K562 (cell line): ENCODE data around the gene CDC20. TPM values are rescaled to one million over a fixed set of nuclear protein-coding genes. Genes with fewer than 3 reads are reported as not detected.
A peak's percentile ranks its signal among the peaks of the same experiment; 100 is the strongest.

Source experiments
- CCNT2 ChIP-seq: IDR thresholded peaks from 2 replicates; pipeline ENCODE4 v1.6.1; 2011; ENCODE audit warnings: borderline replicate concordance, low read depth, mild to moderate bottlenecking, moderate library complexity, mixed read lengths, low read length; ENCODE audit not compliant: insufficient read length; ENCODE audit errors: extremely low read depth
- E2F4 ChIP-seq: sonication (generic); formaldehyde crosslinking; IDR thresholded peaks from 2 replicates; pipeline ENCODE4 v1.8.0; 2022; ENCODE audit warnings: mild to moderate bottlenecking, low read depth, missing genetic modification reagents
- EP400 ChIP-seq: fragments of 450-650 bp; IDR thresholded peaks from 2 replicates; pipeline ENCODE4 v1.6.1; 2017; ENCODE audit warnings: antibody characterized with exemption, mild to moderate bottlenecking, moderate library complexity
- HNRNPH1 ChIP-seq: fragments of 200-400 bp; formaldehyde crosslinking; optimal IDR thresholded peaks from 2 replicates; pipeline ENCODE3; 2017; ENCODE audit warnings: low read depth, mild to moderate bottlenecking, low read length, moderate library complexity
- MYBL2 ChIP-seq, 2 experiments: fragments of 450-650 bp in 1 of 2; sonication (generic) in 1 of 2; formaldehyde crosslinking in 1 of 2; IDR thresholded peaks; 2 replicates each; pipeline versions ENCODE4 v1.6.1 to v1.8.1; 2017 to 2022; ENCODE audit warnings: borderline replicate concordance in 1 of 2, inconsistent platforms in 1 of 2, low read depth in 1 of 2, mild to moderate bottlenecking in 1 of 2, missing genetic modification reagents in 1 of 2, moderate library complexity in 1 of 2
- NFIC ChIP-seq: fragments of 450-650 bp; IDR thresholded peaks from 2 replicates; pipeline ENCODE4 v1.6.1; 2017; ENCODE audit warnings: mild to moderate bottlenecking, inconsistent platforms
- NR4A1 ChIP-seq, 2 experiments: fragments of 250-450 bp in 1 of 2; fragments of 450-650 bp in 1 of 2; sonication (Bioruptor Pico) in 1 of 2; IDR thresholded peaks; 2 replicates each; pipeline versions ENCODE4 v1.4.0 to v1.6.1; 2016 to 2020; ENCODE audit warnings: mild to moderate bottlenecking in 2 of 2, missing compliant biosample characterization in 1 of 2, missing genetic modification characterization in 1 of 2, moderate library complexity in 1 of 2
- TCF7 ChIP-seq: sonication (generic); IDR thresholded peaks from 2 replicates; pipeline ENCODE4 v1.6.1; 2016; ENCODE audit warnings: antibody characterized with exemption, borderline replicate concordance
- TSHZ1 ChIP-seq: fragments of 250-450 bp; sonication (Bioruptor Pico); IDR thresholded peaks from 2 replicates; pipeline ENCODE4 v1.4.0; 2020; ENCODE audit warnings: mild to moderate bottlenecking, moderate library complexity
- ZBTB43 ChIP-seq: sonication (generic); formaldehyde crosslinking; IDR thresholded peaks from 2 replicates; pipeline ENCODE4 v1.8.0; 2023; ENCODE audit warnings: mild to moderate bottlenecking, missing genetic modification reagents
- ZBTB8A ChIP-seq: fragments of 450-650 bp; IDR thresholded peaks from 2 replicates; pipeline ENCODE4 v1.6.1; 2018; ENCODE audit warnings: mild to moderate bottlenecking, moderate library complexity; ENCODE audit not compliant: partially characterized antibody
- polyA plus RNA-seq, 8 experiments: library from polyadenylated mRNA; depleted of rRNA in 4 of 8; stranded (reverse) in 5 of 8; unstranded in 3 of 8; fragments of >200 nt; fragmentation: Nextera tagmentation in 2 of 8; fragmentation: Illumina TruSeq in 1 of 8; extraction: Ambion mirVana in 2 of 8; extraction: Trizol in 1 of 8; gene quantifications; 2 replicates each; pipeline versions ENCODE4 v1.2.1 to v1.2.3, GENCODE V29; 2011 to 2014; ENCODE audit warnings: inconsistent platforms in 1 of 8, missing spikeins in 1 of 8
- total RNA-seq, 7 experiments: library from RNA; depleted of rRNA in 6 of 7; stranded (reverse); fragments of >200 nt in 6 of 7; fragmentation: Illumina TruSeq in 2 of 7; extraction: Trizol in 2 of 7; gene quantifications; 2 replicates each; pipeline versions ENCODE4 v1.2.1 to v1.2.3, GENCODE V29; 2011 to 2021; ENCODE audit warnings: low replicate concordance in 1 of 7
- TF ChIP-seq, protein P1 (sequence below), 3 experiments: fragments of 200-800 bp in 1 of 3; fragments of 250-450 bp in 1 of 3; fragments of 450-650 bp in 1 of 3; sonication (Bioruptor Pico) in 1 of 3; sonication (Bioruptor generic) in 1 of 3; formaldehyde crosslinking in 1 of 3; IDR thresholded peaks; 2 replicates each; pipeline versions ENCODE4 v1.6.1 to v1.8.0; 2016 to 2022; ENCODE audit warnings: mild to moderate bottlenecking in 2 of 3, missing genetic modification characterization in 2 of 3, missing compliant biosample characterization in 1 of 3, moderate library complexity in 1 of 3
- TF ChIP-seq, protein P2 (sequence below), 3 experiments: fragments of 200-800 bp in 1 of 3; sonication (Bioruptor generic) in 1 of 3; sonication (generic) in 1 of 3; formaldehyde crosslinking in 1 of 3; IDR thresholded peaks; 2 replicates each; pipeline versions ENCODE4 v1.6.1 to v1.8.0; 2016 to 2022; ENCODE audit warnings: mild to moderate bottlenecking in 2 of 3, missing compliant biosample characterization in 2 of 3, missing genetic modification characterization in 2 of 3, missing genetic modification reagents in 1 of 3

CDC20 gene
- total and polyA plus RNA-seq, 9 of the 15 experiments (the other 6 are each of a cell fraction or from before 2014, with no cell fraction given): 45.2 to 224 (median 121) TPM

DNA sequence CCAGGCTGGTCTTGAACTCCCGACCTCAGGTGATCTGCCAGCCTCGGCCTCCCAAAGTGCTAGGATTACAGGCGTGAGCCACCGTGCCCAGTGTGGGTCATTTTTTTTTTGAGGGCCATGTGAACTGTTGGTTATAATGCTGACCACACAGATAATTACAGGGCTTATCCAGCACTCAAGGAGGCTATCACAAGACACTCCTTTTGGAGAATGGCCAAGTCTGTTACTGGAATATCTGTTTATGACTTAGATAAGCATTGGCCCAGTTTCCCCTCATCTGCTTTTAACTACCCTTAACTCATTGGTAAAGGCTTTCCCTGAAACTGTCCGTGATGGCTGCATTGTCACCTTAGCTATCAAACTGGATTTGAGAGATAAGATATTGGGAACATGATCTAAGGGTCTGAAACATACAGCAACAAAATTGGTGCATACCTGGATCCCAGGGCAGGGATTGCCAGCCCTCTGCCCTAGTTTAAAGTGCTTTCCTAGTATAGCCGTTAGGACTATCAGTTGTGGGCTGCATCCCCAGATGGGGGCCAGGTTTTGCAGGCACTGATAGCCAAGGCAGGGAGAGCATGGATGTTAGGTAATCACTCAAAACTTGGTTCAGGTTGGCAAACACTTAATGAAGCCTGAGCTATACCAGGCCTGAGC, 46.6 kb downstream of the CDC20 start (continued):
- TF ChIP-seq, protein P1, sequence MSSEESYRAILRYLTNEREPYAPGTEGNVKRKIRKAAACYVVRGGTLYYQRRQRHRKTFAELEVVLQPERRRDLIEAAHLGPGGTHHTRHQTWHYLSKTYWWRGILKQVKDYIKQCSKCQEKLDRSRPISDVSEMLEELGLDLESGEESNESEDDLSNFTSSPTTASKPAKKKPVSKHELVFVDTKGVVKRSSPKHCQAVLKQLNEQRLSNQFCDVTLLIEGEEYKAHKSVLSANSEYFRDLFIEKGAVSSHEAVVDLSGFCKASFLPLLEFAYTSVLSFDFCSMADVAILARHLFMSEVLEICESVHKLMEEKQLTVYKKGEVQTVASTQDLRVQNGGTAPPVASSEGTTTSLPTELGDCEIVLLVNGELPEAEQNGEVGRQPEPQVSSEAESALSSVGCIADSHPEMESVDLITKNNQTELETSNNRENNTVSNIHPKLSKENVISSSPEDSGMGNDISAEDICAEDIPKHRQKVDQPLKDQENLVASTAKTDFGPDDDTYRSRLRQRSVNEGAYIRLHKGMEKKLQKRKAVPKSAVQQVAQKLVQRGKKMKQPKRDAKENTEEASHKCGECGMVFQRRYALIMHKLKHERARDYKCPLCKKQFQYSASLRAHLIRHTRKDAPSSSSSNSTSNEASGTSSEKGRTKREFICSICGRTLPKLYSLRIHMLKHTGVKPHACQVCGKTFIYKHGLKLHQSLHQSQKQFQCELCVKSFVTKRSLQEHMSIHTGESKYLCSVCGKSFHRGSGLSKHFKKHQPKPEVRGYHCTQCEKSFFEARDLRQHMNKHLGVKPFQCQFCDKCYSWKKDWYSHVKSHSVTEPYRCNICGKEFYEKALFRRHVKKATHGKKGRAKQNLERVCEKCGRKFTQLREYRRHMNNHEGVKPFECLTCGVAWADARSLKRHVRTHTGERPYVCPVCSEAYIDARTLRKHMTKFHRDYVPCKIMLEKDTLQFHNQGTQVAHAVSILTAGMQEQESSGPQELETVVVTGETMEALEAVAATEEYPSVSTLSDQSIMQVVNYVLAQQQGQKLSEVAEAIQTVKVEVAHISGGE (CRISPR knock-in tag; IDR thresholded peaks at IDR 0.05): peak in 1 of 3 experiments; percentile 59; a peak in 2 of 6 replicates
- TF ChIP-seq ZBTB43 (CRISPR knock-in tag) (no peak), MYBL2 (IDR thresholded peaks at IDR 0.05; ENCODE audit: low read depth) (no peak; the same call in 1 of the 2 replicates), MYBL2 (CRISPR knock-in tag; IDR thresholded peaks at IDR 0.05; ENCODE audit: borderline replicate concordance) (no peak), ZBTB8A (no peak), CCNT2 (peak; percentile 98), TCF7 (no peak), EP400 (no peak; the same call in 1 of the 2 replicates), NFIC (peak; percentile 98), NR4A1 (CRISPR knock-in tag; IDR thresholded peaks at IDR 0.05) (no peak), NR4A1 (tag; IDR thresholded peaks at IDR 0.05) (0 out of 2 replicates have a peak, but pooled peaks have one; percentile 65), E2F4 (CRISPR knock-in tag) (no peak), TSHZ1 (CRISPR knock-in tag) (no peak), HNRNPH1 (no peak)
- TF ChIP-seq, protein P2, sequence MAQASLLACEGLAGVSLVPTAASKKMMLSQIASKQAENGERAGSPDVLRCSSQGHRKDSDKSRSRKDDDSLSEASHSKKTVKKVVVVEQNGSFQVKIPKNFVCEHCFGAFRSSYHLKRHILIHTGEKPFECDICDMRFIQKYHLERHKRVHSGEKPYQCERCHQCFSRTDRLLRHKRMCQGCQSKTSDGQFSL (CRISPR knock-in tag; IDR thresholded peaks at IDR 0.05): no peak
- TF ChIP-seq, protein P2 (tag; IDR thresholded peaks at IDR 0.05): no peak
